AG04450 (cell line): ENCODE data around the gene TNRC6A. TPM values are rescaled to one million over a fixed set of nuclear protein-coding genes. Genes with fewer than 3 reads are reported as not detected.
"Not testable (repeated sequence)": the region's sequence is repeated elsewhere in the genome, so short reads cannot be mapped to it uniquely, and the experiment has no call there.

ENCODE experiments used
- CTCF ChIA-PET: fragments of 300-600, 350-600 bp; formaldehyde crosslinking; extraction: SDS; loops from one replicate; lab custom pipeline; 2022; ENCODE audit warnings: antibody characterized with exemption, inconsistent platforms; lab: Charles Lee
- POLR2A ChIA-PET: fragments of 350-600 bp; formaldehyde crosslinking; extraction: SDS; loops from one replicate; lab custom pipeline; 2021; ENCODE audit warnings: antibody characterized with exemption, inconsistent platforms; lab: Yijun Ruan, JAX
- DNase-seq: peaks from one replicate; pipeline ENCODE4 v3.0.0-alpha.2; 2011; ENCODE audit warnings: low read depth, low spot score
- H3K27ac ChIP-seq: one replicate; pipeline ENCODE4 v1.5.1; 2012; ENCODE audit warnings: low read depth, low read length, control low read depth
- H3K27me3 ChIP-seq: one replicate; pipeline ENCODE4 v1.6.0; 2012; ENCODE audit warnings: low read length; ENCODE audit not compliant: control insufficient read depth, insufficient read depth
- H3K4me3 ChIP-seq: 2 replicates; pipeline ENCODE4 v1.5.1; 2011; ENCODE audit warnings: mild to moderate bottlenecking, low read depth, low read length, control low read depth
- H3K9me3 ChIP-seq: 2 replicates; pipeline ENCODE4 v1.5.1; 2012; ENCODE audit warnings: low read length; ENCODE audit not compliant: control insufficient read depth, insufficient read depth
- polyA plus RNA-seq: library from polyadenylated mRNA; depleted of rRNA; stranded (reverse); fragments of >200 nt; gene quantifications from 2 replicates; pipeline ENCODE4 v1.2.3, GENCODE V29; 2011
- TF ChIP-seq, protein P1 (sequence below): IDR thresholded peaks from 2 replicates; pipeline ENCODE4 v1.5.1; 2011; ENCODE audit warnings: low read depth, low read length, control low read depth, inconsistent platforms

The TNRC6A gene
- polyA plus RNA-seq, 1 experiment: 76.2 TPM

DNA sequence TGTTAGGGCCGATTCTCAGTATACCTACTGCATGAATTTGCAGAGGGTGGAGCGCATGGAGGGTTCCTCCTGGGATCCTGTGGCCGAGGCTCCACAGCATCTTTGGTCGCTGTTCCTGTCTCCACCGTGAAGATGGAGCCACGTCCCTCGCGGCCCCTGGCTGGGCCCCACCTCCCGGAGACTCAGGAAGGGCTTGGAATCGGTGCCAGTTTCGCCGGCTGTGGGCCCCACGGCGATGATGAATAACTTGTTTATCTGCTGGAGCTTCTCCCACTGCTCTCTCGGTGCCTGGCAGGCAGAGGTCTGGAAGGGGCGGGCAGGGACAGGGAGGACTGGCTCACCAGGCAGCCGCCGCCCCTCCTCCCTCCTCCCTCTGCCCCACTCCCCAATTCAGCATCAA lies 124.4 kb downstream of the TNRC6A start:
- no peaks in the 10 kb centered on the region for H3K27me3 ChIP-seq
- POLR2A ChIA-PET: no interaction called here
- DNase-seq: no peak
- H3K9me3 ChIP-seq: no peaks in the 10 kb centered on the region
- H3K27ac ChIP-seq: peak overlapping the region; percentile 24
- TF ChIP-seq, protein P1, sequence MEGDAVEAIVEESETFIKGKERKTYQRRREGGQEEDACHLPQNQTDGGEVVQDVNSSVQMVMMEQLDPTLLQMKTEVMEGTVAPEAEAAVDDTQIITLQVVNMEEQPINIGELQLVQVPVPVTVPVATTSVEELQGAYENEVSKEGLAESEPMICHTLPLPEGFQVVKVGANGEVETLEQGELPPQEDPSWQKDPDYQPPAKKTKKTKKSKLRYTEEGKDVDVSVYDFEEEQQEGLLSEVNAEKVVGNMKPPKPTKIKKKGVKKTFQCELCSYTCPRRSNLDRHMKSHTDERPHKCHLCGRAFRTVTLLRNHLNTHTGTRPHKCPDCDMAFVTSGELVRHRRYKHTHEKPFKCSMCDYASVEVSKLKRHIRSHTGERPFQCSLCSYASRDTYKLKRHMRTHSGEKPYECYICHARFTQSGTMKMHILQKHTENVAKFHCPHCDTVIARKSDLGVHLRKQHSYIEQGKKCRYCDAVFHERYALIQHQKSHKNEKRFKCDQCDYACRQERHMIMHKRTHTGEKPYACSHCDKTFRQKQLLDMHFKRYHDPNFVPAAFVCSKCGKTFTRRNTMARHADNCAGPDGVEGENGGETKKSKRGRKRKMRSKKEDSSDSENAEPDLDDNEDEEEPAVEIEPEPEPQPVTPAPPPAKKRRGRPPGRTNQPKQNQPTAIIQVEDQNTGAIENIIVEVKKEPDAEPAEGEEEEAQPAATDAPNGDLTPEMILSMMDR: no peak
- no peak overlapping the region for H3K4me3 ChIP-seq
- CTCF ChIA-PET: no interaction called here

- Histone ChIP-seq H3K9me3 (no peaks in the 10 kb centered on the region), H3K4me3 (no peak overlapping the region), H3K27ac (no peak overlapping the region), H3K27me3 (no peaks in the 10 kb centered on the region)
- TF ChIP-seq, protein P1: no peak
- POLR2A ChIA-PET: no interaction called here
- DNase-seq: no peak
- CTCF ChIA-PET: no interaction called here
Measured at GRCh38 chr16:24854607-24855171, 125.2 kb downstream of the TNRC6A start.

- ChIA-PET POLR2A (no interaction called here), CTCF (no interaction called here)
- H3K4me3 ChIP-seq: no peak overlapping the region
- DNase-seq: no peak
- no peaks in the 10 kb centered on the region for H3K27me3 ChIP-seq
- TF ChIP-seq, protein P1: no peak
- H3K27ac ChIP-seq: no peak overlapping the region
- no peaks in the 10 kb centered on the region for H3K9me3 ChIP-seq
Measured at GRCh38 chr16:24855678-24856077, 126.2 kb downstream of the TNRC6A start.

GRCh38 chr16:24856871-24857270 lies 127.4 kb downstream of the TNRC6A start:
- CTCF ChIA-PET, H3K27ac ChIP-seq, H3K9me3 ChIP-seq, H3K4me3 ChIP-seq, DNase-seq, H3K27me3 ChIP-seq, POLR2A ChIA-PET: not testable (repeated sequence)

GRCh38 chr16:24858219-24859041 lies 129.0 kb downstream of the TNRC6A start:
- Histone ChIP-seq H3K27me3 (no peaks in the 10 kb centered on the region), H3K9me3 (no peaks in the 10 kb centered on the region), H3K4me3 (no peak overlapping the region), H3K27ac (no peak overlapping the region)
- TF ChIP-seq, protein P1: no peak
- ChIA-PET POLR2A (no interaction called here), CTCF (interaction anchor here (0.5 to 1.3 kb wide), 3 partner anchors 8 to 28 kb away, joined by 3 to 4 read pairs (median 3); no protein-coding TSS in a partner anchor)
- no peak for DNase-seq
